GM20000 (cell line): ENCODE measurements around the gene ZNF800.

Experiments used
- DNase-seq: peaks from one replicate; pipeline ENCODE4 v3.0.0; 2012; ENCODE audit warnings: low spot score
- TF ChIP-seq, protein P1 (sequence below): IDR thresholded peaks from 2 replicates; pipeline ENCODE4 v1.5.1; 2012; ENCODE audit warnings: mild to moderate bottlenecking, control low read depth; ENCODE audit errors: extremely low read depth, missing control alignments

The ZNF800 gene

DNA sequence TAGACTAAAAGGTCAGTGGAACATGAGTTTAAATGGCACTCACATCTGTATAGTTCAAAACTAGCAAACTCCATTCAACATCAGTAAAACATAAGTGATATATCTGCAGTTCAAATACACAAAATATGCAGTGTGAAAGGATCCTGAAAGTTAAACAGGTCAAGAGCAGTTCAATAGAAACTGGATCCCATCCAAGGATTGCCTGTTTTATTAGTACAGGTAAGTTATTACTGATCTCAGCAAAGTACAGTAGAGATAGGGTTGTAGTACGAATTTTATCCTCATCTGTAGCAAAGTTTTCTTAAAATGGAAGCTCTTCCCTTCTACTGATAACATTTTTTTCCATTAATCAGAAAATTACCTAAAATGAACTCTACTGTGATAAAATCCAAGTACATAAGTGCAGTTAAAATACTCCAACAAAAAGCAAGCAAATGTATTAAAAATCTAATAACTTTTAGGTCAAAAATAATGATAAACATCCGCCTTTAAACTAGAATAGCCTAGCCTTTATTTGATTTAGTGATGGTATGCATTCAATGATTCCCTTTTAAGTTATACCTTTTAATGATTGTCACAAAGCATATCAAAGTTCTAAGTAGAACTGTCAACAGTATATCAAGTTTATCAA lies 2.2 kb downstream of the ZNF800 start:
- TF ChIP-seq, protein P1, sequence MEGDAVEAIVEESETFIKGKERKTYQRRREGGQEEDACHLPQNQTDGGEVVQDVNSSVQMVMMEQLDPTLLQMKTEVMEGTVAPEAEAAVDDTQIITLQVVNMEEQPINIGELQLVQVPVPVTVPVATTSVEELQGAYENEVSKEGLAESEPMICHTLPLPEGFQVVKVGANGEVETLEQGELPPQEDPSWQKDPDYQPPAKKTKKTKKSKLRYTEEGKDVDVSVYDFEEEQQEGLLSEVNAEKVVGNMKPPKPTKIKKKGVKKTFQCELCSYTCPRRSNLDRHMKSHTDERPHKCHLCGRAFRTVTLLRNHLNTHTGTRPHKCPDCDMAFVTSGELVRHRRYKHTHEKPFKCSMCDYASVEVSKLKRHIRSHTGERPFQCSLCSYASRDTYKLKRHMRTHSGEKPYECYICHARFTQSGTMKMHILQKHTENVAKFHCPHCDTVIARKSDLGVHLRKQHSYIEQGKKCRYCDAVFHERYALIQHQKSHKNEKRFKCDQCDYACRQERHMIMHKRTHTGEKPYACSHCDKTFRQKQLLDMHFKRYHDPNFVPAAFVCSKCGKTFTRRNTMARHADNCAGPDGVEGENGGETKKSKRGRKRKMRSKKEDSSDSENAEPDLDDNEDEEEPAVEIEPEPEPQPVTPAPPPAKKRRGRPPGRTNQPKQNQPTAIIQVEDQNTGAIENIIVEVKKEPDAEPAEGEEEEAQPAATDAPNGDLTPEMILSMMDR: no peak
- no peak for DNase-seq

DNA sequence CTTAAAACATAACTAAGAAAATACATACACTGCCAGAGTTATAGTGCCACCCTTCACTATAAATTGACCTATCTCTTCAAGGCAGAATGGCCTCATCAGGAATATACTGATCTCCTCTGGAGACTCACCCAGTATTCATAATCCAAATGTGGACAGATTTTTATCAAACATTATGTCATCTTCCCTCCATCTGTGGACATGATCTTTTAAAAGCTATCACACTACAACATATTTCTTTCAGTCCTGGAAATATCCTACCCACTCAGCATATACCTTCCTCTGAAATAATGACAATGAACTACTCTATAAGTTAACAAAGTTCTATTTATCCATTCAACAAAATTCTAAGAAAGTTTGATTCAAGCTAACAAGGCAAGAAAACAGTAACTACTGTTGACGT lies 3.2 kb downstream of the ZNF800 start:
- DNase-seq: no peak
- TF ChIP-seq, protein P1: no peak

DNA sequence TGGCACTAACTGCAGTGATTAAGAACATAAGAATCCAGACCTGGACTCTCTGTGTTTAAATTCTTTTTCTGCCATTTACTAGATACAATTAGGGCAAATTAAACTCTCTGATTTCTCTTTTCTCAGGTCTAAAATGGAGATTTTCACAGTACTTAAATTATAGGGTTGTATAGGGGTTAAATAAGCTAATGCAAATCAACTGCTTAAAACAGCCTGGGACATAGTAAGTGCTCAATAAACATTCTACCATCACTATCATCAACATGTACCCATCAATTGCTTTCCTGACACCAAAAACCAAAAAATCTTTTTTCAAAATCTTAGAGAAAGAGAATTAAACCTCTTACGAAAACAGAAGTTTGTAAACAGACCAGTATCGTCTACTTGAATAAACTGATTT lies 4.5 kb downstream of the ZNF800 start:
- no peak for DNase-seq
- TF ChIP-seq, protein P1: no peak

DNA sequence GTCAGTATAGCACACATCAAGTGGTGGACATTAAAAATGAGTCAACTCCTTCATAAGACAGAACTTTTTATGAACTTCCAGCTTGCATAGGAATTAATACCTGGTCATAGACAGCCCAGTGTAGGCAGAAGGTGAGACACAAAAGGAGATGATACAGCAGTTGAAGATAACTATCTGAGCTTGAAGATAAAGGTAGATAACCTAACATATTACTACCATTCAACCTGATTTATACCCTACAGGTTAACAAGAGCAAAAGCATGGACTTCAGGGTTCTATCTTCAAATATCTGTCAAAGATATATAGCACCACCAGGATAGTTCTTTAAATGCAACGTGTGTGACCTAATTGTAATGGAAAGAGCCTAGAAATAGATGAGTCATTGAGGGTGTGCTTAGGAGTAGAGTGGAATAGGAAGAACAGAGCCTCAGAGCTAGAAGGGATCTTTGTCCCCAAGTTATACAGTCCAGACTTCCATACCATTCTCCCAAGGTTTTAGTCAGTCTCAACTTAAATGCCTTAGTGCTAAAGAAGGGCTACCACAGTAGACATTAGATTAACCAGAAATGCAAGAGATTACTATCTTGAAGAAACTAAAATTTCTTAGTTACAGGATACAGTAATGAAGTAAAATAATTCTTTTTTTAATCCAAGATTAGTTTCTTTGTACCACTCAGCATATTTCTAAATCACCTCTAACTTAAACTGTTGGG lies 9.2 kb downstream of the ZNF800 start:
- DNase-seq: no peak
- TF ChIP-seq, protein P1: no peak

DNA sequence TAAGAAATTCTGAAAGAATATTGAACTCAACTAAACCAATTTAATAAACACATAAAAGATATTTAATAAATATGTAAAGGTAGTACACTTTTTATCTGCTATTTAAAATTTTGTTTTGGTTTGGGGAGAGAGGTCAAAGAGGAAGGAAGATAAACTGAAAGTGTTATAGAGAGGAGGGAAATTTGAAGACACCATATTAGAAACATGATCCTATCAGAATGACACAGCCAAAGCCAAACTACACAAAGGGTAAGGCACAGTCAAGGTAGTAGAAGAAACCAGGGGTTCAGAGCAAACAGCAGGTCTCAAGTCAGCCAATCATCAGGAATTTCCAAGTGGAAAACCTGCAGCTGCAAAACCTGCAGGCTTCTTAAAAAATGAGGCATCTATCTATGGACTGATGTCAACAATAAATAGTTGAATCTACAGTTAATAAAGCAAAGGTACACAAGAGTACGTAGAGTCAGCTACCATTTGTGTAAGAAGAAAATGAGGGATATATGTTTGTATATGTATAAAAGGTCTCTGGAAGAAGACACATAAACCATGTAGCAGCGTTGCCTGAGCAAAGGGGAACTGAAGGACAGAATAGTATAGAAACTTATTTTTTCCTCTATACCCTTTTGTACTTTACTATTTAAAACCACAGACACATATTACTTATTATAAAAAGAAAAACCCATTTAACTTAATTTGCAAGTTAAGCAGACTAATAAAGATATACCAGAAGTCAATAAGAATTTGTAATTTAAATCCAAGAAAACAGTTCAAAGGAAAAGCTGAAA lies 10.0 kb downstream of the ZNF800 start:
- TF ChIP-seq, protein P1: no peak
- no peak for DNase-seq

DNA sequence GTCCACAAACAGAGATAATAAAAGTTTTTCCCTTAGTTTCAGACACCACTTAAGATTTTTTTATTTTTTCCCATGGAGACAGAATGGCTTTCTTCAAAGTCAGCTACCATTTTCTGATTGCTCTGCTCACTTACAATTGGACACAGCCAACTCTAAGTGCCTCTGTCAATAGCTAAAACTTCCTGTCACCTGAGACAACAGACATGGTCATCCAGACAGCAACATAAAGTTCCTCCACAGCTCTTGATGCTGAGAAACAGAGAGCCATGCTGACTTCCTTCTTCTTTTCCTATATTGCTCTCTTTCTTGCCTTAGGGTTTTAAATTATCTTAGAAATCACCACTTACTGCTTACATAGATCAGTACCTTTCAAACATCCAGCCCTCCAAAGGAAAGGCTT lies 12.0 kb downstream of the ZNF800 start:
- TF ChIP-seq, protein P1: no peak
- DNase-seq: no peak

DNA sequence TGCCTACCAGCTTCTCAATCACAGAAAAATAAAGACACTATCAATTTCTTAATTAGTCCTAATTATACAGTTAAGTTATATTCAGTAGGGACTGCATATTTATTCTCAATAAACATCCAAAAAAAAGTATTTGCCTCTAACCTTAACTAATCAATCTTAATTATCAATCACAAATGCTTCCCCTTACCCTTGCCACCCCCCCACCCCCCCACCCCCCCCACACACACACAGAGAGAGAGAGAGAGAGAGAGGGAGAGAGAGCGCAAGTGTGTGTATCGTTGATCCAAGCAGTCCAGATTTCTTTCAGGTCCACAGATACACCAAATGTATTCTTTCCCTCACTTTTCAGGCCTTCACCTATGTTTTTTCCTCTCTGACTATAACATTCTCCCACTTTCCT lies 12.9 kb downstream of the ZNF800 start:
- TF ChIP-seq, protein P1: no peak
- DNase-seq: no peak
